ENCODE data around the gene ARHGEF25. TPM values are rescaled to one million over a fixed set of nuclear protein-coding genes. Genes with fewer than 3 reads are reported as not detected.
"Not testable (repeated sequence)": the region's sequence is repeated elsewhere in the genome, so short reads cannot be mapped to it uniquely, and the experiment has no call there.

ARHGEF25 gene
- total RNA-seq, 1 donor from 2014 or later: 80.2 TPM

- DNase-seq: no peak
- Mint-ChIP-seq H3K36me3 (ENCODE audit: unreplicated experiment) (peaks cover 4% of the 10 kb centered on the region), H3K27me3 (ENCODE audit: unreplicated experiment) (peaks cover 2% of the 10 kb centered on the region), H3K27ac (ENCODE audit: unreplicated experiment) (no peak overlapping the region), H3K4me1 (ENCODE audit: low read depth, unreplicated experiment) (no peaks in the 10 kb centered on the region), H3K4me3 (ENCODE audit: unreplicated experiment) (no peak overlapping the region), H3K9me3 (ENCODE audit: unreplicated experiment) (peaks cover 5% of the 10 kb centered on the region)
- TF ChIP-seq, protein P1, sequence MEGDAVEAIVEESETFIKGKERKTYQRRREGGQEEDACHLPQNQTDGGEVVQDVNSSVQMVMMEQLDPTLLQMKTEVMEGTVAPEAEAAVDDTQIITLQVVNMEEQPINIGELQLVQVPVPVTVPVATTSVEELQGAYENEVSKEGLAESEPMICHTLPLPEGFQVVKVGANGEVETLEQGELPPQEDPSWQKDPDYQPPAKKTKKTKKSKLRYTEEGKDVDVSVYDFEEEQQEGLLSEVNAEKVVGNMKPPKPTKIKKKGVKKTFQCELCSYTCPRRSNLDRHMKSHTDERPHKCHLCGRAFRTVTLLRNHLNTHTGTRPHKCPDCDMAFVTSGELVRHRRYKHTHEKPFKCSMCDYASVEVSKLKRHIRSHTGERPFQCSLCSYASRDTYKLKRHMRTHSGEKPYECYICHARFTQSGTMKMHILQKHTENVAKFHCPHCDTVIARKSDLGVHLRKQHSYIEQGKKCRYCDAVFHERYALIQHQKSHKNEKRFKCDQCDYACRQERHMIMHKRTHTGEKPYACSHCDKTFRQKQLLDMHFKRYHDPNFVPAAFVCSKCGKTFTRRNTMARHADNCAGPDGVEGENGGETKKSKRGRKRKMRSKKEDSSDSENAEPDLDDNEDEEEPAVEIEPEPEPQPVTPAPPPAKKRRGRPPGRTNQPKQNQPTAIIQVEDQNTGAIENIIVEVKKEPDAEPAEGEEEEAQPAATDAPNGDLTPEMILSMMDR (IDR thresholded peaks at IDR 0.05; ENCODE audit: partially characterized antibody, unreplicated experiment): no peak
Measured at GRCh38 chr12:57641699-57642442, 30.6 kb downstream of the ARHGEF25 start.

DNA sequence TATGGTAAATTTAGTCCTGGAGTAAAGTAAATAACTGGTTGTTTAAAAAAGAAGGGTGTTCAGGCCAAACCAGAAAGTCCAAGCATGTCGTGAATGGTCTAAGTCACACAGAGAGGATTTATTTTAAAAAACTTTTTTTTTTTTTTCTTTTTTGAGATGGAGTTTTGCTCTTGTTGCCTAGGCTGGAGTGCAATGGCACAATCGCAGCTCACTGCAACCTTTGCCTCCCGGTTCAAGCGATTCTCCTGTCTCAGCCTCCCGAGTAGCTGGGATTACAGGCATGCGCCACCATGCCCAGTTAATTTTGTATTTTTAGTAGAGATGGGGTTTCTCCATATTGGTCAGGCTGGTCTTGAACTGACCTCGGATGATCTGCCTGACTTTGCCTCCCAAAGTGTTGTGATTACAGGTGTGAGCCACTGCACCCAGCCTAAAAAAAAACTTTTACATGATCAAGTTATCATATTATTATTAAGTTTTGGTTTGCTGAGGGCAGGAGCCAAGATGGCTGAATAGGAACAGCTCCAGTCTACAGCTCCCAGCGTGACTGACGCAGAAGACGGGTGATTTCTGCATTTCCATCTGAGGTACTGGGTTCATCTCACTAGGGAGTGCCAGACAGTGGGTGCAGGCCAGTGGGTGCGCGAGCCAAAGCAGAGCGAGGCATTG, 34.9 kb downstream of the ARHGEF25 start:
- H3K4me3 Mint-ChIP-seq (ENCODE audit: unreplicated experiment); H3K27me3 Mint-ChIP-seq (ENCODE audit: unreplicated experiment); H3K9me3 Mint-ChIP-seq (ENCODE audit: unreplicated experiment); DNase-seq; H3K36me3 Mint-ChIP-seq (ENCODE audit: unreplicated experiment); H3K27ac Mint-ChIP-seq (ENCODE audit: unreplicated experiment); H3K4me1 Mint-ChIP-seq (ENCODE audit: low read depth, unreplicated experiment): not testable (repeated sequence)

GRCh38 chr12:57646659-57647049, 35.4 kb downstream of the ARHGEF25 start:
- not testable (repeated sequence) for H3K36me3 Mint-ChIP-seq (ENCODE audit: unreplicated experiment); H3K27me3 Mint-ChIP-seq (ENCODE audit: unreplicated experiment); H3K4me3 Mint-ChIP-seq (ENCODE audit: unreplicated experiment); H3K4me1 Mint-ChIP-seq (ENCODE audit: low read depth, unreplicated experiment); H3K9me3 Mint-ChIP-seq (ENCODE audit: unreplicated experiment); H3K27ac Mint-ChIP-seq (ENCODE audit: unreplicated experiment); DNase-seq

- no peak overlapping the region for H3K27ac Mint-ChIP-seq (ENCODE audit: unreplicated experiment)
- no peak for DNase-seq
Measured at GRCh38 chr12:57654042-57654441, 42.8 kb downstream of the ARHGEF25 start.

DNA sequence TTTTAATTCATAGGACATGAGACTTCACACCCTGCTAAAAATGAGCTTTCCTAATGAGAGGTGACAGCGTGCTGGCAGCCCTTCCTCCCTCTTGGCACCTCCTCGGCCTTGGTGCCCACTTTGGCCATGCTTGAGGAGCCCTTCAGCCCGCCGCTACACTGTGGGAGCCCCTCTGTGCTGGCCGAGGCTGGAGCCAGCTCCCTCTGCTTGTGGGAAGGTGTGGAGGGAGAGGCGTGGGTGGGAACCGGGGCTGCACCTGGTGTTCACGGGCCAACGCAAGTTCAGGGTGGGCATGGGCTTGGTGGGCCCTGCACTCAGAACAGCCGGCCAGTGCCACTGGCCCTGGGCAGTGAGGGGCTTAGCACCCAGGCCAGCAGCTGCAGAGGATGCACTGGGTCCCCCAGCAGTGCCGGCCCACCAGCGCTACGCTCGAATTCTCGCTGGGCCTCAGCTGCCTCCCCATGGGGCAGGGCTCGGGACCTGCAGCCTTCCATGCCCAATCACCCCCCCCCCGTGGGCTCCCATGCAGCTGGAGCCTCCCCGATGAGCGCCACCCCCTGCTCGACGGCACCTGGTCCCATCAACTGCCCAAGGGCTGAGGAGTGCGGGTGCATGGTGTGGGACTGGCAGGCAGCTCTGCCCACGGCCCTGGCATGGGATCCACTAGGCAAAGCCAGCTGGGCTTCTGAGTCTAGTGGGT, 44.5 kb downstream of the ARHGEF25 start:
- Mint-ChIP-seq H3K27ac (ENCODE audit: unreplicated experiment) (no peak overlapping the region), H3K27me3 (ENCODE audit: unreplicated experiment) (peaks cover 5% of the 10 kb centered on the region), H3K4me3 (ENCODE audit: unreplicated experiment) (no peak overlapping the region), H3K36me3 (ENCODE audit: unreplicated experiment) (no peaks in the 10 kb centered on the region), H3K9me3 (ENCODE audit: unreplicated experiment) (peaks cover 3% of the 10 kb centered on the region), H3K4me1 (ENCODE audit: low read depth, unreplicated experiment) (no peaks in the 10 kb centered on the region)
- TF ChIP-seq, protein P1 (IDR thresholded peaks at IDR 0.05; ENCODE audit: partially characterized antibody, unreplicated experiment): no peak
- no peak for DNase-seq

More at GRCh38 chr12:57654042-57654441, 42.8 kb downstream of the ARHGEF25 start:
- no peaks in the 10 kb centered on the region for H3K4me1 Mint-ChIP-seq (ENCODE audit: low read depth, unreplicated experiment)
- H3K9me3 Mint-ChIP-seq (ENCODE audit: unreplicated experiment): peaks cover 2% of the 10 kb centered on the region
- no peaks in the 10 kb centered on the region for H3K36me3 Mint-ChIP-seq (ENCODE audit: unreplicated experiment)
- peaks cover 2% of the 10 kb centered on the region for H3K27me3 Mint-ChIP-seq (ENCODE audit: unreplicated experiment)
- no peak overlapping the region for H3K4me3 Mint-ChIP-seq (ENCODE audit: unreplicated experiment)
- TF ChIP-seq, protein P1 (IDR thresholded peaks at IDR 0.05; ENCODE audit: partially characterized antibody, unreplicated experiment): no peak

- not testable (repeated sequence) for H3K36me3 Mint-ChIP-seq (ENCODE audit: unreplicated experiment); DNase-seq; H3K4me1 Mint-ChIP-seq (ENCODE audit: low read depth, unreplicated experiment); H3K9me3 Mint-ChIP-seq (ENCODE audit: unreplicated experiment); H3K27ac Mint-ChIP-seq (ENCODE audit: unreplicated experiment); H3K4me3 Mint-ChIP-seq (ENCODE audit: unreplicated experiment); H3K27me3 Mint-ChIP-seq (ENCODE audit: unreplicated experiment)
Measured at GRCh38 chr12:57656408-57656807, 45.2 kb downstream of the ARHGEF25 start.

All from glutamatergic neuron (in vitro differentiated cells).